Keratinocyte (primary cell): ENCODE measurements around the gene RCVRN.

ENCODE experiments used
- CTCF ChIP-seq, 3 experiments: IDR thresholded peaks in 1 of 3; conservative IDR thresholded peaks in 1 of 3; optimal IDR thresholded peaks in 1 of 3; 2 replicates in 2 of 3; 3 replicates in 1 of 3; pipeline versions ENCODE3 to v1.5.1; 2011; ENCODE audit warnings: low read length in 3 of 3, mild to moderate bottlenecking in 3 of 3, moderate library complexity in 2 of 3, control low read depth in 1 of 3, inconsistent platforms in 1 of 3; ENCODE audit not compliant: insufficient read depth in 2 of 3; ENCODE audit errors: extremely low read depth in 1 of 3
- EZH2 ChIP-seq: IDR thresholded peaks from one replicate; pipeline ENCODE4 v1.6.1; 2012; ENCODE audit warnings: inconsistent platforms, mild to moderate bottlenecking, low read length, moderate library complexity

- TF ChIP-seq CTCF (optimal IDR thresholded peaks at IDR 0.05 in 1 of 3, IDR thresholded peaks at IDR 0.05 in 1 of 3, conservative IDR thresholded peaks at IDR 0.05 in 1 of 3; ENCODE audit: extremely low read depth in 1 of 3, insufficient read depth in 2 of 3, low read length in 3 of 3) (no peak), EZH2 (no peak)
Measured at GRCh38 chr17:9872852-9873251, 32.2 kb downstream of the RCVRN start.
